Stimulated activated CD4-positive, alpha-beta T cell treated with anti-CD3 and anti-CD28 coated beads, Interleukin-12 subunit alpha, Interleukin-12 subunit beta, amount 100 ng/mL, for 48 hours (primary cell): Measurements from ENCODE around the gene RMP24.
A peak's percentile ranks its signal among the peaks of the same experiment; 100 is the strongest.

Experiments used
- DNase-seq, 3 donors: peaks; one replicate each; pipeline ENCODE4 v3.0.0-alpha.2; 2020; ENCODE audit warnings: low read depth in 2 of 3, low spot score in 1 of 3

RMP24 gene

DNA sequence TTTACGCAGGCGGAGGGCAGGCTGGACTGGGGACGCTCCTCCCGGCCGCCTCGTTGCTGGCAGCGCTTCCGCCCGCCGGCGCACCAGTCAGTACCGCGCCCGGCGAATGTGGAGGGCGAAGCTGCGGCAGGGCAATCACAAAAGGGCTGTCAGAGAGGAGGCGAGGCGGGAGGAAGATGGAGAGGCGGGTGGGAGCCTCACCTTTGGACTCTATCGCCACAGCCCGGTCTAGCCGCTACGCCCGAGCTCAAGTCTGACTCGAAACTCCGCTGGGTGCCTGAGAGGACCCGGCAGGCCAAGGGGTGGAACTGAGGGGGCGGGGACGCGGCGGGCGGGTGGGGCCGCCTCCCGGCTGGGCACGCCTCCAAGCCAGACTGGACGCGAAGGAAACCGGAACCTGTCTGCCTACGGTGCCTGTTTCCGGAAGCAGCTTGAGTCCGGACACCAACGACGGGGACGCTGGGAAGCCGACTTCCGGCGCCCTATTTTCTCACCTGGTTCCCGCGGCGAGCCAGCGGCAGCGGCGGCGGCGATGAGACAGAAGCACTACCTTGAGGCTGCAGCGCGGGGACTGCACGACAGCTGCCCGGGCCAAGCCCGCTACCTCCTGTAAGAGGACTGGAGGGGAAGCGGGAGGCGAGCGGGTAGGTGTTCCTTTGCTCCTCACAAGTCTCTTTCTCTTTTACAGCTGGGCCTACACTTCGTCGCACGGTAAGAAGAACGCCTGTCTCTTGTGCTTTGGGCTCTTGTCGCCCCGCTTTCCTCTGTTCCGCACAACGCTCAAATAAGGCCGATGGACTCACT is at the start of gene RMP24:
Gene RMP24 (plus strand): TSS at position 483 of the 804 bp plus-strand sequence.
- peak; percentile 91 to 92 (median 91) for DNase-seq

DNA sequence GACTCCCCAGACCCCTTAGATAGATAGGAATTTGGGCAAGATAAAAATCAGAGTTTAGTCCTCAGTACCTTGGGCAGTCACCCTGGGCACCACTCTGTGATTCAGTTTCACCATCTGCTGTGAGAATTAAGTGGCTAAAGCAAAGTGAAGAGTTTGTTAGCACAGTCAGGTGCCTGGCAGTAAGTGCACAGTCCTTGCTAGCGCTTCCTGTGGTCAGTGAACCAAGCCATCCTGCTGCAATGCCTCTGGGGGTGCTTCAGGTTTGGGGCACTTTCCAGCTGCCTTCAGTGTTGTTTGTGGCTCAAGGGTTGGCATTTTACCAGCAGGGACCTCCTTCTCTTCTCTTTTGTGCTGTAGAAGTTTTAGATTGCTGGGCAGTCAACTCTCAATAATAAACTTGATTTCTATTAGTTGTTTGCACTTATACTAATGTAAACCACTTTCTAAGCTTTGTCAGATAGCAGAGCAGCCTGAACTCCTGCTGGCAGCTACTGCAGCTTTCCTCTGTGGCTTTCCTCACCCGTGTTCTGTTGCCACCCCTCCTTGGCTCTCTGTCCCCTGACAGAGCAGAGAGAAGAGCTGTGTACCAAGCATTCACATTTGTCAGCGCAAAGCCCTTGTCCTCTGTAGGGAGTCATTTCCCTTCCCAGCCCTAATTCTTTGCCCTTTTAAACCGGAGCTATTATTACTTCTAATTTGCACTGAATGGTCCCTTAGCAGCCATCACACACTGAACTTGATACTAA is 48.4 kb upstream of the RMP24 start:
- DNase-seq: no peak

DNA sequence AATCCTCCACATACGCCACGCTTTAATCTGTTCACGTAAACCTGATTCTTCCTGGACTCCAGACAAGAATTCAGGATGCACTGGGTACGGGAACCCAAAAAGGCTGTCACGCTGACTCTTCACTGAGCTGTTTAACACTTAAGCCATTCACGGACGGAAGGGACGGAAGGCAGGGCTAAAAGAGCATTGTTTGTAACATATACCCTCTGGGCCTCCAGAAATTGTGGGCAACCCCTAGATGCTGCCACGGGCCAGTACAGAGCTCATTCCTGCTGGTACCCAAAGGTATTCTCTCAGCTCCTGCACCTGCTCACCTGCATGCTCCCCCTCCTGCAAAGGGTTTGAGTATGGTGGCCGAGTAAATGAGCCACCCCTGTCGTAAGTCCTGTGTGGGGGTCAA is 45.6 kb upstream of the RMP24 start:
- no peak for DNase-seq

DNA sequence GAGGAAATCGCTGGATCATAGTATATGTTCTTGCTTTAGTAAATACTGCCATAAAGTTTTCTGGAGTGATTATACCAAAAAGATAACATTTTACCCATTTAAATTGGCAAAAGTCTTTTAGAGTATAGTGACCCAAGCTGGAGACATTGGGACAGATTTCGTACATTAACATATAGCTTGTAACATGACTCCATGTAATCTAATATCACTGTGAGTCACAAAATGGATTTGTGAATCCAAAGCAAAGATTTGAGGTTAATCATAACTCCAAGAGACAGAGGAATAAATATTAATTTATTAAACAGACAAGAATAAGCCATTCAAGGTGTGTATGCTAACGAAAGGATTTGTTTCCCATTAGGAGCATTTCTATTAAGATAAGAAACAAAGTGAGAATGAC is 45.0 kb upstream of the RMP24 start:
- no peak for DNase-seq

DNA sequence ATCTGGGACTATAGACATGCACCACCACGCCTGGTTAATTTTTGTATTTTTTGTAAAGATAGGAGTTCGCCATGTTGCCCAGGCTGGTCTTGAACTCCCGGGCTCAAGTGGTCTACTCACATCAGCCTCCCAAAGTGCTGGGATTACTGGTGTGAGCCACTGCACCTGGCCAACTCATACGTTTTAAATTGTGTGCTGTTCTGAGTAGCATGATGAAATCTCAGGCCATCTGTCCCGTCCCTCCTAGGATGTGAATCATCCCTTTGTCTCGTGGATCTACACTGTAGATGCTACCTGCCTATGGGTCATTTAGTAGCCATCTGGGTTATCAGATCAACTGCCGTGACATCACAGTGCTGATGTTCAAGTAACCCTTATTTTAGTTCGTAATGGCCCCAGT is 38.5 kb upstream of the RMP24 start:
- DNase-seq: no peak

DNA sequence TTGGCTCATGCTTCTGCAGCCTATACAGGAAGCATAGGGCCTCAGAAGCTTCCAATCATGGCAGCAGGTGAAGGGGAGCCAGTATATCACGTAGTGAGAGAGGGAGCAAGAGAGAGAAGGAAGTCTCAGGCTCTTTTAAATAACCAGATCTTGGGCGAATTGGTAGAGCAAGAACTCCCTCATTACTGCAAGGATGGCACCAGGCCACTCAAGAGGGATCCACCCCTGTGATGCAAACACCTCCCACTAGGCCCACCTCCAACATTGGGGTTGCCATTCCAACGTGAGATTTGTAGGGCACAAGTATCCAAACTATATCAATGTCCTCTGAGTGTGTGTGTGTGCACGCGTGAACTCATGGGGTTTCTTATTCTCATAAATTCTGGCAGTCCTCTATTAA is 37.6 kb upstream of the RMP24 start:
- DNase-seq: no peak

DNA sequence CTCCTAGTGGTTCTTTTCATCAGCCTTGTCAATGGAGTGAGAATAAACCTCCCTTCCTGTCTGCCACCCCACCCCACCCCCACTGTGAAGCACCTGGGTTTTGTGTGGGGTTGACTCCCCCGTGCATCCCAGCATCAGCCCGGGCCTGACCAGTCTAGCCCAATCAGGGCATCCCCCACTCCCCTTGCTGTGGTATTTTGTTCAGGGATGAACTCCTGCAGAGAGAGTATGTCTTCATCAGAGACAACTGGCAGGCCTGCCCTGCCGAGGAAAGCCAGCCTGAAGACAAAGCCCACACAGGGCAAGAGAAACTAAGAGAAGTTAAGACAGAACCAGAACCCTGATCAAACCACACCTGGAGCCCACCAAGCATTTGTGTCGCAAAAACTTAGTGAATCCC is 36.7 kb upstream of the RMP24 start:
- no peak for DNase-seq

DNA sequence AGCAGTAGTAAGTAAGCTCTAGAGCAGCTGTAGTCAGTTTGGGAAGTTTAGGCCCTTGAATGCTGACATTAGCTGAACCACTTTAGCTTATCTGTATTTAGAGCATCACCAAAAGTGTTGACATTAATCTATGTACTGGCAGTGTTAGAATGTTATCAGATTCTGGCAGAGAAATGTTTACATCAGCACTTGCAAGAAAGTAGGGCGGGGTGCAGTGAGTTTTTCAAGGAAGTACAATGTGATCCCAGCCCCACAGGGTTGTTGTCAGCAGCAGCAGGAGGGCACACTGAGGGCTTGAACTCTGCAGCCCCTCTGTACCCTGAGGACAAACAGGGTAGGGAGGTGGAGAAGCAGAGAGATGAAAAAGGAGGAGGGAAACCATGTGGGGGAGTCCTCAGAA is 35.5 kb upstream of the RMP24 start:
- no peak for DNase-seq

DNA sequence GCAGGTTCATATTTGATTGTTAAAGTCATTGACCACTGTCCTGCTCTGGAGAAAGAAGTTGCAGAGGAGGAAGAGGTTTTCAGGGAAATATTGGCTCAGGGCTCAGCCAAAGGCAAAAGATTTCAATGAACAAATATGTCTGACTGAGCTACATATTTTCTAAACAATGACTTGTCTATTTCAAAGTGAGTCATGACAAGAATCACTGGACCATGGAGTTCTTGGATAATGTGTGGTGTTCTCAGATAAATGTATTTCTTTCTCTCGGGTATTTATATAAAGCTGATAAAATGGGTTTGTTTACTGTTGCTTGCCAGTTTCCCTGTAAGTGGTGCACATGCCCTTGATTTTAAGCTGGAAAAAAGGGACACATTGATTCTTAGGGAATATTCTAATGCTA is 34.3 kb upstream of the RMP24 start:
- DNase-seq: no peak

DNA sequence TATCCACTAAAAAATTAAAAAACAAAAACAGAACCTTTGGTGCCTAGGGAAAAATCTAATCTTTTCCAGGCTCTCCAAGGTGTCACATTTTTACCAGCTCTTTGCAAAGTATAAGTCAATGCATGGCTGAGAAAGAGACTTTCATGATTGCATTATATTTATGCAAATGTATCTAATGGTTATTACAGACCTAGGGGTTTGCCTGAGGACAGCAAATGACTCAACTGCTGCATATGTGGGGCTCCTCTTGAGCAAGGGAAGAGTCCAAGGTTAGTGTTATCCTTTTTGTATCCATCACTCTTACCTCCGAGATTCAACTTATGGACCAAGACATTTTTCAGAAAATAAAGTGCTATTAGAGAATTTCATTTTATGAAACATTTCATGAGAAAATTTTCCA is 33.9 kb upstream of the RMP24 start:
- no peak for DNase-seq

DNA sequence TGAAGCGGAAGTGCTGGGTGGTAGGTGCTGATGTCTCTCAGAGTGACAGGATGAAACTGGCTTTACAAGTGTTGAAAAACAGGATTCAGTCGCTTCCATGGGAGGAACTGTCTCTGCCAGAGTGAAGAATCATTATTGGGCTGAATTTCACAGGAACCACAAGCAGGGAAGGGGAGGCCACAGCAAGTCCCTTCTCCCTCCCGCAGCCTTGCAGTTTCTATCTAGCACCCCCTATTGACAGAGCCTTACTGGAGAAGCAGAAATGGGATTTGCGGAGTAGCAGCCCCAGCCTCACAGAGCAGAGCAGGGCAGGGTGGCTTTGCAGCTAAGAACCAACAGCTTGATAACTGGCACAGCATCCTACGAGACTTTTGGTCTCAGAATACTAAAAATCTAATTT is 33.3 kb upstream of the RMP24 start:
- no peak for DNase-seq

DNA sequence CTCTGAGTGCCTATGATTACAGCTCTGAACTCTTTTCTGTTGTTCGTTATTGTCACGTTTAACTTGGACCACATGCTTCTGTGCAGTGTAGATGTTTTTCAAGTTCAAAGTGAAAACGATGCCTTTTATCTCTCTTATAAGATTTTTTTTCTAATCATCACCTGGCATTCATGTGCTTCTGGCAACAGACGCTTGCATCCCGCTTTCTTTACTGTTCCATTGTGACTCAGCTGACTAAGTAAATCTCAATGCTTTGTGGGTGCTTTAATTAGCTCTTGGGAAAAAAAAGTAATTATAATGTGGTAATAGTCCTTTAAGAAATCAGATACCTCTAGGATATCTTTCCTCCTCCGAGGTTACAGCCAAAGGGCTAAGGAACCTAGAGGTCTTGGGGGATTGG is 31.2 kb upstream of the RMP24 start:
- no peak for DNase-seq

DNA sequence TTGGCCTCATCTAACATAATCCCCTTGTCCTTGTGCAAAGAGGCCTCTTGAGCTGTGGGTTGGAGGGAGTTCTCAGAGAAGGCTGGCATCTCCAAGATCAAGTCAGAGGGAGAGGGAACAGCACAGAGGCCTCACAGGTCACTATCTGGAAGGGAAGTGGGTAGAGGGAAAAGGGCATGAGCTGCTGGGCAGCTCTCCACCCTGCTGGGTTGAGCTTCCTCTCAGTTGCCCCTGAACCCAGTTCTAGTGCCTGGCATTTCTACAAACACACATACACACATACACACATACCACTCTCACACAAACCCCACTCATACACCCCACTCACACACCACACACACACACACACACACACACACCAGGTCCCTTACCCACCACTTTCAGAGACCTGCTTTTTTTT is 30.3 kb upstream of the RMP24 start:
- DNase-seq: no peak

DNA sequence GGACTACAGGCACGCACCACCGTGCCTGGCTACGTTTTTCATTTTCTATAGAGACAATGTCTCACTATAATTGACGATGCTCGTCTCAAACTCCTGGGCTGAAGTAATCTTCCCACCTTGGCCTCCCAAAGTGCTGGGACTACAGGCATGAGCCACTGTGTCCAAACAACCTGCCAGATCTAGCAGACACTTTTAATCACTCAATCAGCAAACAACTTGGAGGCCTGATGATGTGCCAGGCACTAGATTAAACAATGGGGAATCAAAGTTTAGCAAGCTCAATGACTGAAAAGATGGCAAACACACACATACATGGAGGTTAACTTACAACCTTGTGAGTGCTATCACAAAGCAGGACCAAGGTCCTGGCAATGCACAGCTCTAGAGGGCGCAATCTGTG is 29.8 kb upstream of the RMP24 start:
- no peak for DNase-seq

DNA sequence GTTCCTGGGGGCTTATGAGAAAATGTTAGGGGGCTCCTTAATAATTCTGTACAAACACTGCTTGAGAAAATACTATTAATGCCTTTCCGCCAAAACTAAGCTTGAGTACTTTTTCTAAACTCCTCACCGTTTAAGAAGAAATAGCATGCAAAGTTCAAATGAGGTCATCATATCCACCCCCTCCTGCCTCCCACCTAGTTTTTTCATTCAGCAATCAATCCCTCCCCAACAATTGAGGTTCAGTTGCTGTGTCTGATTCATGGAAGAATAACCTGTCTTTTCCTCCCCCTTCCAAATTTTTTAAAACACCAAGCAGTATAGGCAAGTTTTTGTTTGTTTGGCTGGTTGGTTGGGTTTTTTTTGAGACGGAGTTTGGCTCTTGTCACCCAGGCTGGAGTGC is 24.4 kb upstream of the RMP24 start:
- no peak for DNase-seq

DNA sequence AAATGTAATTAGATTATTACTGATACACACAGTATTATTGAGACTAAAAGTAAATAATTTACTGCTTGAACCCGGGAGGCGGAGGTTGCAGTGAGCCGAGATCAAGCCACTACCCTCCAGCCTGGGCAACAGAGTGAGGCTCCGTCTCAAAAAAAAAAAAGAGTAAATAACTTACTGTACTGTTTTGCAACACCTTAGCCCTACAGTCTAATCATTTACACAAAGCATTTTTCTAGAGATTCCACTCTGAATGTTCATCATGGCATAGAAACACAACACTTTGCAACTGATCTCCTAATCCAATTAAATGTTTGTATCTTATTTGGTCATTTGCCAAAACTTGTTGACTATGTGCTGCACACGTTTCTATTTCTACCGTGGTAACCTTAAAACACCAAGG is 23.4 kb upstream of the RMP24 start:
- no peak for DNase-seq

DNA sequence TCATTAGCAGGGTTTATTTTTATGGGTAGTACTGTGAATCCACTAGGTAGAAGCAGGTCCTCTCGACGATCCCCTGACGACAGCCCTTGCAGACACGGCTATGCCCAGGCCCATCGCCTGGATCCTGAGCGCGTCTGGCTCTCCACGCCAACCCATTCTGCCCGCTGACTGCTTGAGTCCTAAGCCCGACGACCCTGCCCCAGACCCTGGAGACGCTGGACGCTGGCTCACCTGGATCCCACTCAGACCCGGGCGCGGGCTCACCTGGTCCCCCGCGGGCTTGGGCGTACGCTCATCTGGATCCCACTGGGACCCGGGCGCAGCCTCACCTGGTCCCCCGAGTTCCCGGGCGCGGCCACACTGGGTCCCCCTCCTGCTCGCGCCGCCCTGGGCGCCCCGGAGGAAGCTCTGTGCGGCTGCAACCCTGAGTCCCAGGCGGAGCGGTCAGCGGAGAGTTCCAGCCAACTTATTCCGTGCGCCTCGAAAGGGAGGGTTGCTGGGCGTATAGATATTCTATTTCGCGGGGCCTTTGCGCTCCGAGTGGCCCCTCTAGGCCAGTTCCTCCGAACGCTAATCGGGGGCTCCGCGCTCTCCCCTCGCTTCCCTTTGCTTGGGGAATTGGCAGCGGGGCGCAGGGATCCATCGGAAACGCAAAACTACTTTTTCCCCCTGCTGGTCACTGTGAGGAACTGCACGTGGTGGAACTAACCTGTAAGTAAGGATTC is 22.4 kb upstream of the RMP24 start:
- DNase-seq: peak; percentile 8 to 52 (median 16)

DNA sequence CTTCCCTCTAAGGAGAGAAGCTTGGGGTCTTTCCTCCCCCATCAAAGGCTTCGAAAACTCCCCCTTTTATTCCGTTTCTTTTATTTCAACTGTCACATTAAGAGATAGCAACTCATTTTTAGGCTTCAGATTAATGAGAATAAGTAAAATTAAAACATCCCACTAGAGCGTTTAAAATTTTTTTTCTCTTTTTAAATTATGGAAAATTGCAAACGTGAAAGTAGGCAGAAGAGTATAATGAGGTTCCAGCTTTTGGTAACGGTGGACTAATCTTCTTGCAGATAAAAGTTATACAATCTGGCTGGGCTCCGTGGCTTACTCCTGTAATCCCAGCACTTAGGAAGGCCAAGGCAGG is 21.9 kb upstream of the RMP24 start:
- DNase-seq: no peak

DNA sequence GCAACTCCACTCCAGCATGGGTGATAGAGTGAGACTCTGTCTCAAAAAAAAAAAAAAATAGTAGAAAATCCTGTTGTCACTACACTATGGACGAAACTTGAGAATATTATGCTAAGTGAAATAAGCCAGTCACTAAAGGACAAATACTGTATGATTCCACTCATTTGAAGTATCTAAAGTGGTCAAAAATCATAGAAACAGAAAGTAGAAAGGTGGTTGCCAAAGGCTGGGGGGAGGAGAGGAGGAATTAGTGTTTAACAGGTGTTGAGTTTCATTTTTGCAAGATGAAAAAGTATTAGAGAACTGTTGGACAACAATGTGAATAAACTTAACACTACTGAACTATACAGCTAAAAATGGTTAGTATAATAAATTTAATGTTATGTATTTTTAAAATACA is 18.8 kb upstream of the RMP24 start:
- no peak for DNase-seq

DNA sequence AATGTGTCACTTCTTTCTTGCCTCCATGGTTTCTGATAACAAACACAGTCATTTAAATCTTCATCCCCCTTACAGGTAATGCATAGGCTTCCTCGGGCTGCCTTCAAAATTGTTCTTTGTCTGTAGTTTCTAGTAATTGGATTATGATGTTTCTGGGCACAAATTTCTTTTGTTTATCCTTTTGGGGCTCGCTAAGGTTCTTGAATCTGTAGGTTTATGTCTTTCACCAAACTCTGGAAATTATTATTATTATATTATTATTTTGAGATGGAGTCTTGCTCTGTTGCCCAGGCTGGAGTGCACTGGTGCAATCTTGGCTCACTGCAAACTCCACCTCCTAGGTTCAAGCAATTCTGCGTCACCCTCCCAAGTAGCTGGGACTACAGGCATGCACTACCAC is 16.3 kb upstream of the RMP24 start:
- DNase-seq: no peak

DNA sequence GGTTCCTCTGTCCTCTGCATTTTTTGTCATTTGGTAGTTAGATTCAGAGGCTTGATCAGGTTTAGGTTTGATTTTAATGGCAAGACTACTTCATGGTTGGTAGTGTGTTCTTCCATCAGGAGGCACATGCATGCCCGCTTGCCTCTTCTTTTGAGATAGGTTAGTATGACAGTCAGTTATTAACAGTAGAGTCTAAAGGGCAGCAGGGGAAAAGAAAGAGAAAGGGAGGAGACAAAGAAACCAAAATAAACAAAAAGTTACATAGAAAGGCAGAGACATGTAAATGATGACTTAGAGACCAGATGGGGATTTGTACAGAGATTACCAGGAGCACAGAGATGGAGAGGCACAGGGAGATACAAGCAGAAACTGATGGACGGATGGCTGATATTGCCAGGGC is 10.2 kb upstream of the RMP24 start:
- DNase-seq: no peak

DNA sequence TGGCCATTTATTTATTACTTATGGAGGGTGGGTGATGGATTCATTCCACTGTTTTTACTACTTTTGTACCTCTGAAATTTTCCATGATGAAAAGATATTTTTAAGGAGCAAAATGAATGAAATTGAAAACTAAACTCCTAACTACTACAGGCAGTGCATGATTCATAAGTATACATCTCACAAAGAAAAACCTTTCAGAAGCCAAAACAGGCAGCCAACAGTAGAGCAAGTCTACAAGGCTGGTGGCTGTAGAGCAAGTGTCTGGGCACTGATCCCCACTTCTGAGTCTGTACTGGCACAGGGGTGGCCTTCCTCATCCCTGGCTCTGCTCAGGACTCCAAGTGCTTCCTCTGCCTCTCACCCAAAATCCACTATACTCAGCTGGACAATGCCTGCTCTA is 8.2 kb upstream of the RMP24 start:
- DNase-seq: no peak
